Measurements from ENCODE around the gene PARD3B.

- TF ChIP-seq CTCF (IDR thresholded peaks at IDR 0.05) (no peak), POLR2A (IDR thresholded peaks at IDR 0.05) (no peak)
Measured at GRCh38 chr2:204615456-204615855, 70.2 kb downstream of the PARD3B start.
